ENCODE data around the gene BTBD10.

BTBD10 gene

GRCh38 chr11:13343931-13344717 is 118.9 kb downstream of the BTBD10 start:
- Histone ChIP-seq H3K4me3 (replicated peaks; ENCODE audit: low read depth, low read length) (no peak overlapping the region), H3K27me3 (replicated peaks; ENCODE audit: control insufficient read depth, insufficient read depth, low read length) (no peaks in the 10 kb centered on the region), H3K36me3 (ENCODE audit: control insufficient read depth, insufficient read depth, low read length) (peaks cover 4% of the 10 kb centered on the region)
- TF ChIP-seq CTCF (IDR thresholded peaks at IDR 0.05; ENCODE audit: insufficient read depth, low read length, poor library complexity, severe bottlenecking), result peak; percentile 77
- no peak for DNase-seq (ENCODE audit: extremely low read depth, insufficient read length)

GRCh38 chr11:13343067-13343466 is 120.0 kb downstream of the BTBD10 start:
- peaks cover 4% of the 10 kb centered on the region for H3K36me3 ChIP-seq (ENCODE audit: control insufficient read depth, insufficient read depth, low read length)
- no peak for DNase-seq (ENCODE audit: extremely low read depth, insufficient read length)
- no peak overlapping the region for H3K4me3 ChIP-seq (replicated peaks; ENCODE audit: low read depth, low read length)
- no peaks in the 10 kb centered on the region for H3K27me3 ChIP-seq (replicated peaks; ENCODE audit: control insufficient read depth, insufficient read depth, low read length)
- no peak for TF ChIP-seq CTCF (IDR thresholded peaks at IDR 0.05; ENCODE audit: insufficient read depth, low read length, poor library complexity, severe bottlenecking)

GRCh38 chr11:13341026-13341425 is 122.0 kb downstream of the BTBD10 start:
- TF ChIP-seq CTCF (IDR thresholded peaks at IDR 0.05; ENCODE audit: insufficient read depth, low read length, poor library complexity, severe bottlenecking), result no peak
- Histone ChIP-seq H3K27me3 (replicated peaks; ENCODE audit: control insufficient read depth, insufficient read depth, low read length) (no peaks in the 10 kb centered on the region), H3K4me3 (replicated peaks; ENCODE audit: low read depth, low read length) (no peak overlapping the region), H3K36me3 (ENCODE audit: control insufficient read depth, insufficient read depth, low read length) (peaks cover 4% of the 10 kb centered on the region)
- no peak for DNase-seq (ENCODE audit: extremely low read depth, insufficient read length)

- Histone ChIP-seq H3K36me3 (ENCODE audit: control insufficient read depth, insufficient read depth, low read length) (peaks cover under 1% of the 10 kb centered on the region; the same call in 1 of the 2 replicates), H3K4me3 (replicated peaks; ENCODE audit: low read depth, low read length) (no peak overlapping the region), H3K27me3 (replicated peaks; ENCODE audit: control insufficient read depth, insufficient read depth, low read length) (no peaks in the 10 kb centered on the region)
- no peak for DNase-seq (ENCODE audit: extremely low read depth, insufficient read length)
- TF ChIP-seq CTCF (IDR thresholded peaks at IDR 0.05; ENCODE audit: insufficient read depth, low read length, poor library complexity, severe bottlenecking), result no peak
Measured at GRCh38 chr11:13339195-13340153, 123.5 kb downstream of the BTBD10 start.

- no peaks in the 10 kb centered on the region; the same call in 1 of the 2 replicates for H3K36me3 ChIP-seq (ENCODE audit: control insufficient read depth, insufficient read depth, low read length)
- TF ChIP-seq CTCF (IDR thresholded peaks at IDR 0.05; ENCODE audit: insufficient read depth, low read length, poor library complexity, severe bottlenecking), result no peak
- DNase-seq (ENCODE audit: extremely low read depth, insufficient read length), result no peak
- H3K4me3 ChIP-seq (replicated peaks; ENCODE audit: low read depth, low read length), result no peak overlapping the region
- H3K27me3 ChIP-seq (replicated peaks; ENCODE audit: control insufficient read depth, insufficient read depth, low read length), result no peaks in the 10 kb centered on the region
Measured at GRCh38 chr11:13338427-13339069, 124.5 kb downstream of the BTBD10 start.
